GM10248 (cell line): ENCODE results near the gene ARGLU1.
A peak's percentile ranks its signal among the peaks of the same experiment; 100 is the strongest.

ENCODE experiments used
- CTCF ChIA-PET: fragments of 300-600 bp; sonication (Branson Sonifier 250); formaldehyde crosslinking; extraction: SDS; loops from one replicate; lab custom pipeline; 2021; ENCODE audit warnings: antibody characterized with exemption; lab: Yijun Ruan, JAX
- POLR2A ChIA-PET: fragments of 350-650 bp; sonication (Branson Sonifier 250); formaldehyde crosslinking; extraction: SDS; loops from one replicate; lab custom pipeline; 2020; ENCODE audit warnings: antibody characterized with exemption; lab: Yijun Ruan, JAX
- DNase-seq: peaks from one replicate; pipeline ENCODE4 v3.0.0; 2012; ENCODE audit errors: extremely low spot score
- CTCF ChIP-seq: IDR thresholded peaks from 2 replicates; pipeline ENCODE4 v1.5.1; 2012; ENCODE audit warnings: mild to moderate bottlenecking, low read depth; ENCODE audit errors: extremely low read depth, missing control alignments, control extremely low read depth

The ARGLU1 gene

GRCh38 chr13:106534639-106535551 is 33.0 kb downstream of the ARGLU1 start:
- ChIA-PET CTCF (interaction anchor here (1.1 to 3.5 kb wide), 12 partner anchors 10 to 1124 kb away, joined by 3 to 27 read pairs (median 9); no protein-coding TSS in a partner anchor), POLR2A (interaction anchor here (0.9 kb wide), 1 partner anchor 33 kb away, joined by 5 read pairs; the partner anchor contains the start of gene ARGLU1)
- TF ChIP-seq CTCF, result no peak
- DNase-seq, result peak; percentile 28

DNA sequence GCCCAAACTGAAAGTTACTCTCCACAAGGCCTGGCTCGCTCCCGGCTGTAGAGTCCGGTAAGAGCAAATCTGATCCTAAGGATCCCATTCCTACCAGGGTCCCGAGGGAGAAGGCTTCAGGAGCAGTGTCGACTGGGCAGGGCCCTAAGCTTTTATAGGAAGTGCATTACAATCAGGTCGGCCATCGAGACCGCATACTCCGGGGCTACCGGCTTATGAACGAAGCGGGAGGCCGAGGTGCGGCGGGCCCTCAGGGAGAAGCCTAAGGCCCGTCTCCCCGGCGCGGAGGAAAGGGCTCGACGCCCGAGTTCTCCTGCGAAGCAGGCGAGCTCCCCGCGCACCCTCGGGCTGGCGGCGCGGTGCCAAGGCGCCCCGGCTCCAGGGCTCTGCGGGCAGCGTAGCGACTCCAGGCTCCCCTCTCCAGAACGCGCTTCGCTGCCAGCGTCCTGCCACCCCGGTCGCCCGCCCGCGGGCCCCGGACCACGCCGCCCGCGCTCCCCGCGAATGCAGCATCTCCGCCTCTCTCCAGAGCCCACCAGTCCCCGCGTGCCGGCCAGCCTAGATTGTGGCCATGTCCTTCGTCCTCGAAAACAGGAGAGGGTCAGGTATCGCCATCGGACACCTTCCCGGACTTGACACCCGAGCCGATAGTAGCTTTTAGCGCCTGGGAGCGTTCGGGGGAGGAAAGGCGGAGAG is 33.8 kb downstream of the ARGLU1 start:
- POLR2A ChIA-PET, result no interaction called here
- TF ChIP-seq CTCF, result no peak
- DNase-seq, result peak; percentile 17
- CTCF ChIA-PET, result interaction anchor here (1.0 to 3.5 kb wide), 7 partner anchors 14 to 1123 kb away, joined by 3 to 23 read pairs (median 6); no protein-coding TSS in a partner anchor

- TF ChIP-seq CTCF, result peak; percentile 25
- peak; percentile 41 for DNase-seq
- ChIA-PET CTCF (interaction anchor here (1.0 kb wide), 1 partner anchor 87 kb away, joined by 3 read pairs; no protein-coding TSS in a partner anchor), POLR2A (no interaction called here)
Observed at GRCh38 chr13:106533101-106533942, 34.6 kb downstream of the ARGLU1 start.

GRCh38 chr13:106532111-106532929 is 35.6 kb downstream of the ARGLU1 start:
- ChIA-PET CTCF (no interaction called here), POLR2A (no interaction called here)
- no peak for DNase-seq
- no peak for TF ChIP-seq CTCF

- ChIA-PET CTCF (interaction anchor here (0.7 to 1.7 kb wide), 6 partner anchors 9 to 447 kb away, joined by 3 to 4 read pairs (median 3); no protein-coding TSS in a partner anchor), POLR2A (no interaction called here)
- DNase-seq, result no peak
- no peak for TF ChIP-seq CTCF
Observed at GRCh38 chr13:106530980-106531481, 36.9 kb downstream of the ARGLU1 start.
